Dermis microvascular lymphatic vessel endothelial cell (primary cell): Measurements from ENCODE around the gene TAOK2. TPM values are rescaled to one million over a fixed set of nuclear protein-coding genes. Genes with fewer than 3 reads are reported as not detected.
"Not testable (repeated sequence)": the region's sequence is repeated elsewhere in the genome, so short reads cannot be mapped to it uniquely, and the experiment has no call there.

ENCODE experiments used
- DNase-seq, 2 donors: peaks; one replicate each; pipeline versions ENCODE4 v3.0.0 to v3.0.0-alpha.2; 2010; ENCODE audit warnings: low read depth in 2 of 2
- total RNA-seq: library from RNA; depleted of rRNA; stranded (reverse); fragments of >200 nt; gene quantifications from 2 replicates; pipeline ENCODE4 v1.2.1, GENCODE V29; 2014

Gene TAOK2
- total RNA-seq, 1 donor from 2014 or later, result 71.8 TPM

DNA sequence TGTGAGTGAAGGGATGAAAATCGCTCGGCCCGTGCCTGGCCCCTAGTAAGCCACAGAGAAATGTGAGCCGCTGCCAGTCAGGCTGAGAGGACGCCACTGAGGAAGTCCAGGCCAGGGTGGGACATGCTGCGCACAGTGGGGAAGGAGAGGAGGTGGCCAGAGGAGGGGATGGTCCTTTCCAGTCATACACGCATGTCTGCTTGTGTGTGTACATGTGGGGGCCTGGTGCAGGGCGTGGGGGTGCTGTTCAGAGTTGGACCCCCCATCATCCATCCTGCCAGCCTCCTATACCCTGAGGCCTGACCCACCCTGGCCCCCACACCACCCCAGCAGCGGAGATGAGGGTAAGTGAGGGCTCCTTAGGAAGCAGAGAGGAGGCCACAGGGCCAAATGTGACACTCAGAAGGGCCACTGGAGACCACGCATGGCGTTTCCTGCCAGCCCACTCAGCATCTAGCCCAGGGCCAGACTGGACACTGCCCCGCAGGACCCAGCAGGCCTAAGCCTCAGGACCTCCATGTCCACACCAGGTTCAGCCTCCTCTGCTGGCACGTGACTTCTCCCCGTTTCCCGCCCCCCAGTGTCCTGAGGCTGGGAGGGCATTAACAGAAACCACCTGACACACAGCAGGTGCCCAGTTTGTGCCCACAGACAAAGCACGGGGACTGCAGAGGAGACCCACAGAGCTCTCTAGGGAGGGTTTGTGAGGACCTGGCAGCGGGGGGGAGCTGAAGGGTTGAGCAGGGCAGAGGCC, 30.2 kb downstream of the TAOK2 start:
- DNase-seq, result no peak

DNA sequence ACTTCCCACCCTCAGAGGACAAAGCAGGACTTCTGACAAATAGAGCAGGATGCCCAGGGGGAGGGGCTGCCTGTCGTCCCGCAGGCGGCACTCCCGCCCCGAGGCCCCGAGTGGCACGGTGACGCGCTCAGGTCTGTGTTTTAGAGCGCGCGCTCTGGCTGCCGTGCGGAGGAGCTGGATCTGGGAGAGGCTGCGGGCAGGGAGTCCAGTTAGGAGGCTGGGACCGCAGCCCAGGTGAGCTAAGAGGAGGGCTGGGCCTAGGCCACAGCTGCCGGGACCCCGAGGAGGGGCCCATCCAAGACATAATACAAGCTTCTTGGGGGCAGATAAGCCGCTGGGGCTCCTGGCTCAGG, 30.7 kb downstream of the TAOK2 start:
- no peak for DNase-seq

GRCh38 chr16:30004811-30005242, 31.2 kb downstream of the TAOK2 start:
- DNase-seq, result no peak

DNA sequence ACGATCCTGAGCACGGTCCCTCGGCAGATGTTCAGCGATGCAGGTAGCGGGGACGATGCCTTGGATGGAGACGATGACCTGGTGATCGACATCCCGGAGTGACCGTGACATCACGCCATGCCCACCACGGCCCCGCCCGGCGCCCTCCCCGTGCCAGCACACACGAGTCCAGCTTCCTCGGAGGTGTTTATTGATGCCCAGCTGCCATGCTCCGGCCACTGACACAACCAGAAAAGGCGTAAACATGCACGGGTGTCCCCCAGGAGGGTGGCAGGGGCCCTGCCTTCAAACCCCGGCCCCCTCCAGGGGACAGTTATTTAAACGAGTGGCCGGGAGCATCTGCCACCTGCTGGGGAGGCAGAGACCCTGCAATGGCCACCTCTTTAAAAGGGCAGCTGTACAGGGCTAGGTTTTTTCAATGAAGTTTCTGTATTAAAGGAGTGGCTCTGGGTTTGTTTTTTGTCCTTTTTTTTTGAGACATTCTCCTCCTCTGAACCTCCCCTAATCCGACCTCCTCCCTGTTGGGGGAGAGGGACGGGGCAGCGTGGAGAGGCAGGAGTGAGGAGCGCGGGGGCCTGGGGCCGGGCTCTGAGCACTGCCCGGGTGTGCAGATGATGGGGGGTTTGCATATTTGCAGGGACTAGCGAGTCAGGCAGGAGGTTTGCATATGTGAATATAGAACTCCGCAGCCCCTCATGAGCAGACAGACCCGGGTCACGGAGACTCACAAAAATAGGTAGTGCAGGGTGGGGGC, 31.9 kb downstream of the TAOK2 start:
- DNase-seq, result peak; percentile 25 to 61

- DNase-seq, result no peak
Observed at GRCh38 chr16:30006095-30006473, 32.4 kb downstream of the TAOK2 start.

DNA sequence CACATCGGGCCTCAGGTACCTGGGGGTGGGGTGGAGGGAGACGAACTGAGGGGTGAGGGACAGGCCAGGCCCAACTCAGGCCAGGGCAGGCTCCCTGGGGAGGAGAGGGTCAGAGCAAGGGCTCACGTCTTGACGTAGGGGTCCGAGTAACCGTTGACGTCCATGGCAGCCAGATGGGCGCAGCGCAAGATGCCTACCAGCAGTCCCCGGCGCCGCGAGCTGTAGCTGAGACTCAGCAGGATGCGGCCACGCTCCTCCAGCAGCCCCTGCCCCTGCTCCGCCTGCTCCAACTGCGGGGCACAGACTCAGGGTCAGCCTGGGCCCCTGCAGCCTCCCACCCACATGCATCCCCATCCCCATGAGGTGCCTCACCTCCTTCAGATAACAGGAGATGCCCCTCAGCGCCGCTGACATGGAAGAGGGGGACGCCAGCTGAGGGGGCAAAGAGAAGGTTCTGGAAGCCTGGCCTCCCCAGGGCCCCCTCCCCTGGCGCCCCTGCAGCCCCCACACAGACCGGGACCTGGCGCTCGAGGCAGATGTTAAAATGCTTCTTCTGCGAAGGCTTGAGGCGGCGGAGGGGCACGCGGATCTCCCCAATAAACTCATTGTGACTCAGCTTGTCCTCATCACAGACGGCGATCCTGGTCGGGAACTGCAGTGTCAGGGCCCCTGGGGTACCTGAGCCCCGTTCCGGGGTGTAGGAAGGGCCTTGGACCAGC, 33.1 kb downstream of the TAOK2 start:
- no peak for DNase-seq

GRCh38 chr16:30007378-30007895, 33.8 kb downstream of the TAOK2 start:
- no peak for DNase-seq

- no peak for DNase-seq
Observed at GRCh38 chr16:30009085-30009862, 35.6 kb downstream of the TAOK2 start.

DNA sequence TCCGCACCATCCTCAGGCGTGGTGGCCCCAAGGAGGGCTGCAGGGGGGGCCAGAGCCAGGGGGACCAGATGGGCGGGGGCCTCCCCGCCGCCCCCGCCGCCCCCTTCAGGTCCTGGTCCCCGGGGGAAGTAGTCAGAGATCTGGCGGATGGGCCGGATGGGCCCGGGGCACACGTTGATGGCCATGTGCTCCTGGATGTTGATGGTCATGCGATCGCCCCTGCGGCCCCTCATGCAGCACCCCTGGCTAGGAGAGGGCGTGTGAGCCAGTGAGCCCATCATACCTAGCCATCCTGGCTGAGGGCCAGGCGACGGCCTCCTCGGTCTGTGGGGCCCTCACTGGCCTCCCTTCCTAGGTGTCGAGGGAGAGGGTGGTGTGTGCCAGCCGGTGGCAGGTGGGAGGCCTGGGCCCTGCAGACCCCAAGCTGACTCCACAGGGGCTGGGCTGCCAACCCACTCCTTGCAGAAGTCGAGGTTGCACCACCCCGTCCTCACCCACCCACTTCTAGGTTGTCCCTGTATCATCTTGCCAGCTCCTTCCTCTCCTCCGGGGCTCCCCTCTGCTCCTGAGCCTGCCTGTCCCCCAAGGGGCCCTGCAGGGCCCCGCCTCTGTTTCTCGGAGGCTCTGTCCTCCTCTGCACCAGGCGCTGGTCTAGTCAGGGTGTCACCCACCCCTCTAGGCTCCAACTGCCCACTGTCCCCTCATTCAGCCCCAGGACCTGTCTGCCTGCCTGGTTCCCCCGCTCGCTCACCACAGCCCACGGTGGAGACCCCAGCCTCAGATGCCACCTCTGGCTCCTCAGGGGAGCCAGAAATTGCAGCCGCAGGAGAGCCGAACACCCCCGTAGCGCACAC, 36.5 kb downstream of the TAOK2 start:
- DNase-seq, result no peak

GRCh38 chr16:30010844-30011713, 37.4 kb downstream of the TAOK2 start, which contains the start of gene DOC2A:
Gene DOC2A (minus strand): TSS chr16:30011027. CDS start chr16:30010222, 805 bp downstream.
- DNase-seq, result no peak

GRCh38 chr16:30011714-30012504, 38.2 kb downstream of the TAOK2 start:
- DNase-seq, result no peak

- DNase-seq, result not testable (repeated sequence)
Observed at GRCh38 chr16:30012598-30012997, 38.9 kb downstream of the TAOK2 start.

- not testable (repeated sequence) for DNase-seq
Observed at GRCh38 chr16:30015450-30015849, 41.8 kb downstream of the TAOK2 start.

DNA sequence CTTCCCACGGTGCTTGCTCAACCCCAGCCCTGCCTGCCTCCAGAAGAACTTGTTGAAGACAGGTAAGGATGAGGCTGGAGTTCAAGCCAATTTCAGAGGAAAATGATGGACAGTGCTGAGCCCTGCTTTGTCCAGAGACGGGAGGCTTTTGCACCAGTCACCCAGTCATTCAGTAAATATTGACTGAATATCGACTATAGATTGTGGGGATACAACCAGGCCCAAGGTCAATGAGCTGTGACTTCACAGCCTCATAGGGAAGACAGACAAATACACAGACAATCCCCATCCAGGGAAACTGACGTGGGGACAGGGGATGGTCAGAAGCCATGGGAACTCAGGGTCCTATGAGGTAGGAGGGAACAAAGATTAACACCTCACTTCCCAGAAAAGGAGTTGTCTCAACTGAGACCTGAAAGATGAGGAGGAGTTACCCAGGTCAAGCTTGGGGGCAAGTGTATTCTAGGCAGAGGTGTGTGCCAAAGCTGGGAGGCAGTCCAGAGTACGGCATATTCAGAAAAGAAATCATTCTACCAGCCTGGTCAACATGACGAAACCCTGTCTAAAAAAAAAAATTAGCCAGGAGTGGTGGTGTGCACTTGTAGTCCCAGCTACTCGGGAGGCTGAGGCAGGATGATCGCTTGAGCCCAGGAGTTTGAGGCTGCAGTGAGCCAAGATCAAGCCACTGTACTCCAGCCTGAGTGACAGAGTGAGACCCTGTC, 43.0 kb downstream of the TAOK2 start:
- no peak for DNase-seq

- no peak for DNase-seq
Observed at GRCh38 chr16:30017277-30017656, 43.6 kb downstream of the TAOK2 start.

DNA sequence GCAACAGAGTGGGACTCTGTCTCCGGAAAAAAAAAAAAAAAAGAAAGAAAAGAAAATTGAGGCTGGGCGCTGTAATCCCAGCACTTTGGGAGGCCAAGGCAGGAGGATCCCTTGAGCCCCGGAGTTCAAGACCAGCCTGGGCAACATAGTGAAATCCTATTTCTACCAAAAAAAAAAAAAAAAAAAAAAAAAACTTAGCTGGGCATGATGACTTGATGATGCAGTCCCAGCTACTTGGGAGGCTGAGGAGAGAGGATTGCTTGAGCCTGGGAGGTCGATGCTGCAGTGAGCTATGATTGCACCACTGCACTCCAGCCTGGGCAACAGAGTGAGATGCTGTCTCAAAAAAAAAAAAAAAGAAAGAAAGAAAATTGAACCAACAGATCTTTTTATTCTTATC, 44.3 kb downstream of the TAOK2 start:
- DNase-seq, result not testable (repeated sequence)

DNA sequence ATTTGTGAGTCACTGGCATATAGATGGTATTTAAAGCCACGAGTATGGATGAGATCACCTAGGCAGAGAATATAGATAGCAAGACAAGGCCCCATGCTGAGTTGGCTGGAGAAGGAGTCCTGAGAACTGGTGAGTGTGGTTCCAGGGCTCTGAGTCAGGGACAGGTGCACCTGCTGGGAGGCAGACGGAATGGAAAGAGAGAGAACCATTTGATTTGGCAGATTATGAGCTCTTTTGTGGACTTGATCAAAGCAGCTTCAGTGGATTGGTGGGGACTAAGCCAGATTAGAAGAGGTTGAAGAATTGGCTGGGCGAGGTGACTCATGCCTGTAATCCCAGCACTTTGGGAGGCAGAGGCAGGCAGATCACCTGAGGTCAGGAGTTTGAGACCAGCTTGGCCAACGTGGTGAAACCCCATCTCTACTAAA, 45.1 kb downstream of the TAOK2 start:
- no peak for DNase-seq

DNA sequence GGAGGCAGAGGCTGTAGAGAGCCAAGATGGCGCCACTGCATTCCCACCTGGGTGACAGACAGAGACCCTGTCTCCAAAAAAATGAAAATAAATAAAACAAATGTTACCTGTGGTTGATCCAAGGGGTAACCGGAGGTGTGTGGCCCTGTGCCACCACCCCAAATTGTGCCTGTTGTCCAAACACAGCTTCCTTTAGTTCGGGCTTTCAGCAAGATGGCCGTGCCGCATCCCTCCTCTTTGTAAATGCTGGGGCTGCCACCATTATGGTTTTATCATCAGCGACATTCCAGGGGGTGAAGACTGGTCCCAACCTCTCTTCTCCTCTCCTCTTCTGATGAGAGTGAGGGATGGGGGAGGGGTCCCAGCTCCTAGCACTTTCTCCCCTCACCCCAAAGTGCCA, 49.2 kb downstream of the TAOK2 start, which contains the start of gene C16orf92:
Gene C16orf92, plus strand, starts transcription at position 312 of the 400 bp plus-strand sequence. CDS start 143 bp downstream, outside the sequence.
- DNase-seq, result no peak
